NCI-H2107 (cell line): ENCODE measurements around the gene IFNL1.
"Not testable (repeated sequence)": the region's sequence is repeated elsewhere in the genome, so short reads cannot be mapped to it uniquely, and the experiment has no call there.

Experiments
- DNase-seq: peaks from one replicate; lab custom pipeline; 2025; lab: John Stamatoyannopoulos, UW

The IFNL1 gene

GRCh38 chr19:39308531-39309304, 12.5 kb downstream of the IFNL1 start:
- no peak for DNase-seq

- DNase-seq, result not testable (repeated sequence)
Observed at GRCh38 chr19:39309305-39309670, 13.1 kb downstream of the IFNL1 start.

- DNase-seq, result no peak
Observed at GRCh38 chr19:39310558-39311311, 14.5 kb downstream of the IFNL1 start.

- DNase-seq, result no peak
Observed at GRCh38 chr19:39314016-39314728, 18.0 kb downstream of the IFNL1 start.

- no peak for DNase-seq
Observed at GRCh38 chr19:39315933-39316332, 19.7 kb downstream of the IFNL1 start.

- DNase-seq, result no peak
Observed at GRCh38 chr19:39316627-39317321, 20.6 kb downstream of the IFNL1 start.

- DNase-seq, result no peak
Observed at GRCh38 chr19:39317476-39317875, 21.3 kb downstream of the IFNL1 start.

- DNase-seq, result no peak
Observed at GRCh38 chr19:39318071-39318470, 21.9 kb downstream of the IFNL1 start.

- DNase-seq, result no peak
Observed at GRCh38 chr19:39318690-39319089, 22.5 kb downstream of the IFNL1 start.

GRCh38 chr19:39319098-39319891, 23.1 kb downstream of the IFNL1 start:
- DNase-seq, result no peak

GRCh38 chr19:39319892-39320248, 23.7 kb downstream of the IFNL1 start:
- no peak for DNase-seq

- no peak for DNase-seq
Observed at GRCh38 chr19:39321117-39321831, 25.1 kb downstream of the IFNL1 start.

GRCh38 chr19:39321832-39322176, 25.6 kb downstream of the IFNL1 start:
- no peak for DNase-seq

- no peak for DNase-seq
Observed at GRCh38 chr19:39324242-39324842, 28.1 kb downstream of the IFNL1 start.

- no peak for DNase-seq
Observed at GRCh38 chr19:39325778-39326665, 29.8 kb downstream of the IFNL1 start.

GRCh38 chr19:39327363-39328045, 31.3 kb downstream of the IFNL1 start:
- no peak for DNase-seq

GRCh38 chr19:39328046-39328705, 32.0 kb downstream of the IFNL1 start:
- peak; percentile 58 for DNase-seq

- DNase-seq, result no peak
Observed at GRCh38 chr19:39329948-39330347, 33.7 kb downstream of the IFNL1 start.
